Measurements from ENCODE around the gene LANCL2.

The LANCL2 gene

DNA sequence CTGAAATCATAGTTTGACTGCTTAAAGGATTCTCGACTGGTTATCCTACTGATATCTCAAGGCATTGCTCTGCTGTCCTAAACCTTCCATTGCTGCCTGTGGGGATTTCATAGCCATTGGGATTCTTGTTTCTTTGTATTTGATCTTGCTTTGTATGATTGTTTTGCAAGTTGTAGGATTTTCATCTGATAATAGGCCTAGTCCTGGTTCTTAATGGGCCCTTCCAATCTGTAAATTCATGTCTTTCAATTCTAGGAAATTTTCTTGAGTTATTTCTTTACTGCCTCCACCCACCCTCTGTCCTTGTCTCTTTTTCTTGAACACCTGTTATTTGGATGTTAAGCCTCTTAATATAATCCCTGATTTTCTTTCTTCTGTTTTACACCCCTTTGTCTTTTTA lies 72.2 kb downstream of the LANCL2 start:
- H3K27ac Mint-ChIP-seq, result peak overlapping the region; percentile 2
- H3K4me3 Mint-ChIP-seq, result no peak overlapping the region
- no peaks in the 10 kb centered on the region for H3K27me3 Mint-ChIP-seq
- H3K4me1 Mint-ChIP-seq, result peaks cover 58% of the 10 kb centered on the region
- no peaks in the 10 kb centered on the region for H3K36me3 Mint-ChIP-seq
- no peaks in the 10 kb centered on the region for H3K9me3 Mint-ChIP-seq

DNA sequence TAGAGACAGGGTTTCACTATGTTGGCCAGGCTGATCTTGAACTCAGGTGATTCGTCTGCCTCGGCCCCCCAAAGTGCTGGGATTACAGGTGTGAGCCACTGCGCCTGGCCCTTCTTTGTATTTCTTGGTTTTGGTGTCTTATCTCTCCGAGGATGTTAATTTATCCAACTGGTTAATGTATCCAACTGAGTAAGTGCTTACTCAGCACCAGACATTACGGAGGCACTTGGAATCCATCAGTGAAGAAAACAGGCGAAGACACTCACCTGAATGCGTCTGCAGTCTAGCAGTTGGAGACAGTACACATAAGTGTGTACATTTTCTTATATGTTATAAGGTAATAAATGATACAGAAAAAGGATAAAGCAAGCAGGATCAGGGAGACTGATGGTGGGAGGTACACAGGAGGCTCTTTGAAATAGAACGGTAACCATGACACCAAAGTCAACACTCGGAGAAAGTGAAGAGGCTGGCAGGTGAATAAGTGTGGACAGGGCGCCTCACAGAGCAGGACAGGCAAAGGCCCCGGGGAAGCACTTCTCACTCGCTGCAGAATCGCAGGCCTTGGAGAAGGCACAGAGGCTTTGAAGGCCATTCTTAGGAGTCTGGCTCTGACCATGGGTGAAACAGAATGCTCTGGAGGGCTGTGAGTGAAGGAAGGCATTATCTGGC lies 73.1 kb downstream of the LANCL2 start:
- no peaks in the 10 kb centered on the region for H3K36me3 Mint-ChIP-seq
- H3K4me3 Mint-ChIP-seq, result no peak overlapping the region
- no peaks in the 10 kb centered on the region for H3K27me3 Mint-ChIP-seq
- peaks cover 52% of the 10 kb centered on the region for H3K4me1 Mint-ChIP-seq
- H3K27ac Mint-ChIP-seq, result no peak overlapping the region
- H3K9me3 Mint-ChIP-seq, result no peaks in the 10 kb centered on the region

DNA sequence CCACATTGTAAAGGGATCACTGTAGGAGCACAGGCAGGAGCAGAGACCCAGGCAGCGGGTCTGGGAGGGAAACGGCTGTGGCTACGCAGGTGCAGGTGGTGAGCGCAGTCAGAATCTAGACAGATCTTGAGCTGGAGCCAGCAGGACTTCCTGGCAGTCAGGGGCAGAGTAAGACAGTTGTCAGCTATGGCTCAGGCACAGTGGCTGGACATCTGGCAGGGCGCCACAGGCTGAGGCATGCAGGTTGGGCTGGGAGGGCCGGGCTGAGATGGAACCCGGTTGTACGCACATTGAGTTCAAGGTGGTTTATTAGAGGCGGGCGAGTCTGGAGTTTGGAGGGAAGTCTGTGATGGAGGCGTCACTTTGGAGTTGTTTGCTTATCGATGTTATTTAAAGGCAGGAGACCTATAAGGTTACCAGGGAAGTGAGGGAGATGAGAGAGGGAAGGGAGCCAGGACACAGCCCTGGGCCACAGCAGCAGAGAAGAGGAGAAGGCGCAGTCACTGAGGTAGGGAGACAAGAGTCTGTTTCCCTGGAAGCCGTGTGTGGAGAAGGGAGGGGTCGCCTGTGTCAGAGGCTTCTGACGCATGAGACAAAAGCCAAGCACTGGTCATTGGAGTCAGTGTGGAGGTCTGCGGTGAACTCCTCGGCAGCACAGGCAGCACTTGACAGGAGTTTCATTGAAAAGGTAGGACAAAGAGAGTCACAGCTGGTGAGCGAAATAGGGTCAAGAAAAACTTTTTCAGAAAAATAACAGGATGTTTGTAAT lies 73.8 kb downstream of the LANCL2 start:
- peak overlapping the region; percentile 0 for H3K27ac Mint-ChIP-seq
- peaks cover 47% of the 10 kb centered on the region for H3K4me1 Mint-ChIP-seq
- H3K27me3 Mint-ChIP-seq, result no peaks in the 10 kb centered on the region
- no peak overlapping the region for H3K4me3 Mint-ChIP-seq
- H3K36me3 Mint-ChIP-seq, result no peaks in the 10 kb centered on the region
- H3K9me3 Mint-ChIP-seq, result no peaks in the 10 kb centered on the region

DNA sequence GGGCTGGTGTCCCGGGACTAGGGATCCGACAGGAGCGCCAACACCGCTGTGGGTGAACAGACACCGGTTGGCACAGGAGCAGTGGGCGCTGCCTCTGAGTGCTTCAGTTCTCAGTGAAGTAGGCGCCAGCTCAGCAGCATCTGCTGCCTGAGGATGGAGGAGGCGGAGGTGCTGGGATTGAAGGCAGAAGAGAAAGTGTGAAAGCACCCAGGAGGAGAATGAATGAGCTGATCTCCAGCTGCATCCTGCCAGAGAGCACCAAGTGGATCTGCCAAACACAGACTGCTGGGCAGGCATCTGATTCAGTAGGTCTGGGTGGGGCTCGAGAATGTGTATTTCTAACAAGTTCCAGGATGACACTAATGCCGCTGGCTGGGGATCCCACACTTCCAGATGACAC lies 74.5 kb downstream of the LANCL2 start:
- H3K9me3 Mint-ChIP-seq, result no peaks in the 10 kb centered on the region
- H3K27me3 Mint-ChIP-seq, result no peaks in the 10 kb centered on the region
- H3K4me3 Mint-ChIP-seq, result no peak overlapping the region
- peaks cover 48% of the 10 kb centered on the region for H3K4me1 Mint-ChIP-seq
- no peaks in the 10 kb centered on the region for H3K36me3 Mint-ChIP-seq
- no peak overlapping the region for H3K27ac Mint-ChIP-seq

DNA sequence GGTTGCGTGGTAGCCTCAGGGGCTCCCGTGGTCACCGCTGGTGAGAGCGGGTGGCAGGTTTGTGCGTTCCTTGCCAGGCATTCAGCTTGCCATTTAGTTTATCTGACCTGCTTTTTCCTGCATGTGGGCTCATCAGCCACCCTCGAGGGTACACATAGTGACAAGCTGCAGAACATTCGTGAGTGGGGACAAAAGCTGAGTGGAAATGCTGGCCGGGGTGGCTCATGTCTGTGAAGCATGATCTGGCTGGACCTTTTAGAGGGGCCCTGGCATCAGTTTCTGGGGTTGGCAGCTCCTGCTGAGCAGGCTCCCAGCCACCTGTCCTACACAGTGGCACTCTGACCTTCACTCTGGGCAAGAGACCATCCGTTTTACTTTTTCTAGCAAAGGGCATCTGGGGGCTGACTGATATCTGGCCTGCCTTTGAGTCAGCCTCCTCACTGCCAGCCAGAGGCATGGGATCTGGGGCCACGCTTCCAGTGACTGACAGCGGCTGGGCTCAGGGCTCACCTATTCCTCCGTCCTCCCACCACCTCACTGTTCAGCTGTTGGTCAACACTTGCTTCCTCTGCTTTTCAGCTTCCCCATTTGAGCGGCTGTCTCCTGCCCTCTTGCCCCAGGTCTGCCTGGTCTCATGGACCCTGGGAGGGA lies 75.0 kb downstream of the LANCL2 start:
- Mint-ChIP-seq H3K4me1 (peaks cover 50% of the 10 kb centered on the region), H3K36me3 (peaks cover 2% of the 10 kb centered on the region), H3K4me3 (no peak overlapping the region), H3K9me3 (no peaks in the 10 kb centered on the region), H3K27ac (no peak overlapping the region), H3K27me3 (no peaks in the 10 kb centered on the region)

DNA sequence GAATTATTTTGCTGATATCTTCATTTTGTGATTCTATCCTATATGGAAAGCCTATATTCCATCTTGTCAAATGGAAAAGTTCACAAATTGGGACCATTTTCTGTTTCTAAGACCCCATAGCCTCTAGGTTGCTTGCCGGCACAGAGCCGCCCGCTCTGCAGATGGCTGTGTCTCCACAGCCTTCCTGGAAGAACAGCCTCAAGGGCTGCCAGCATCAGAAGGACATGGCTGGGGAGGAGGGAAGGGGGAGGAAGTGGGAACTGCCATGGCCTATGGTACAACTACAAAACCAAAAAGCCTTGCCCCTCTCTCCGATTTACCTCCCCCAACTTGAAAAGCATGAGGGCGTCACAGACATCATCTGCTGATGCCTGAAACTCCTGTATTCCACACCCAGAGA lies 75.9 kb downstream of the LANCL2 start:
- H3K27ac Mint-ChIP-seq, result no peak overlapping the region
- peaks cover 50% of the 10 kb centered on the region for H3K4me1 Mint-ChIP-seq
- no peaks in the 10 kb centered on the region for H3K27me3 Mint-ChIP-seq
- peaks cover 2% of the 10 kb centered on the region for H3K36me3 Mint-ChIP-seq
- no peak overlapping the region for H3K4me3 Mint-ChIP-seq
- no peaks in the 10 kb centered on the region for H3K9me3 Mint-ChIP-seq

DNA sequence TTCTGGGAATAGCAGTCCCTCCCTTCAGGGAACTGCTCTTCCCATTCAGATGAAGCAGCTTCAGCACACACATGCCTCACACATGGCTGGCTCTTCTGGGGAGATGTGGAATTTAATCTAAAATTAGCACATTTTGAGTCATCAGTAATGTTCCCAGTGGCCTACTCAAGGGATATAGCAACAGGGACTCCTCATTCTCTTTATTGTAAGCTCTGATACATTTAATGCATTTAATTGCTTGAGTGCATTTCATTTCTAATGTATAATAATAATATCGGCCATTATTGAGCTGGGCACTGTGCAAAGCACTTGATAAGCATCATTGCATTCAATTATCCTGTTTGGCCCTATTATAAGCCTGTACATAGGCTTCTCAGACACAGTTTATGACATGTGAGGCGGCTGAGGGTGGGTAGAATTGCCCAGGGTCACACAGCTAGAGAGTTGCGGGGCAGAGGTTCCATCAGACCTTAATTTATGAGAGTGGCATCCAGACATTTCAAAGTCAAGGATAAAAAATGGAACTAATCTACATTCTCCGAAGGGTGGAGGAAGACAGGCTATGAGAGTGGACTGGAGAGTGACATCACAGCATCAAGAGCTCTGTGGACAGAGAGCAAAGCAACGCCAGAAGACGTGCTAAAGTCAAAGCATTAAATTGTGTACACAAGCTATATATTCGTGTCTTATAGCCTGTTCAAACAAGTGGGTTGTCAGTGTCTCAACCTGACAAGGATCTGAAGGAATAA lies 76.8 kb downstream of the LANCL2 start:
- Mint-ChIP-seq H3K27me3 (no peaks in the 10 kb centered on the region), H3K36me3 (peaks cover 2% of the 10 kb centered on the region), H3K4me1 (peaks cover 43% of the 10 kb centered on the region), H3K27ac (no peak overlapping the region), H3K9me3 (no peaks in the 10 kb centered on the region), H3K4me3 (no peak overlapping the region)

DNA sequence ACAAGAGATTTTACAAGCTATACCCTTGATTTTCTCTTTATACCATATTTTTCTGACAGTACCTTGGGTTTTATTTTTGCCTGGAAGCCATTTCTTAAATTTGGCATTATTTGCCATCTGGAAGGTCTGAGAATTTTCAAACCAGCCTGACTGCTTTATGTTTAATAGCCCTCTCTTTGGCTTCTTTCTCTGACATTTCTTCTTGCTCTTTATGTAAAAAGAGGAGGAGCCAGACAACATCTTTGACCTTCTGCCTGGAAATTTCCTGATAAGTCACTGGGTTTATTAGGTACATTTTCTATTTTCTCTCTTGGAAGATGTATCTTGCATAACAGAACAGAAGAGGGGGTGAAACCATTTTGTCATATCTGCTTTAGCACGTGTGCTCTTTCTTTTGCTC lies 79.6 kb downstream of the LANCL2 start:
- no peak overlapping the region for H3K27ac Mint-ChIP-seq
- peaks cover 8% of the 10 kb centered on the region for H3K36me3 Mint-ChIP-seq
- H3K27me3 Mint-ChIP-seq, result no peaks in the 10 kb centered on the region
- peaks cover 20% of the 10 kb centered on the region for H3K4me1 Mint-ChIP-seq
- H3K4me3 Mint-ChIP-seq, result no peak overlapping the region
- no peaks in the 10 kb centered on the region for H3K9me3 Mint-ChIP-seq

DNA sequence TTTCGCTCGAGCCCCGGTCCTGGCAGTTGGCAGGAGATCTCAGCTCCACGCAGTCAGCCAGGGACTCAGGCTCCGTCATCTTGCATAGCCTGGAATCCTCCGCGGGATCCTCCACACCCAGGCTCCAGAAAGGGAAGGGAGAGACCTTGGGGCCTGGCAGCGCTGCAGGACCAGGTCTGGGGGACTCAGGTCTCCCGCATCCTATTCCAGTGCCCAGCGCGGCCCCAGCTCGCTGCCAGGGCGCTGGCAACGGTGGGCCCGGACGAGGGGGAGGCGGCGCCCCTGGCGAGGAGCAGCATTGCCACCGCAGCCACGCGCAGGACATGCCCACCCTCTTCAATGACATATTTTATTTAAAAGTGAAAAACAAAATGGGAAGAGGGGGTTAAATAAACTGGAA lies 83.4 kb downstream of the LANCL2 start:
- peaks cover 8% of the 10 kb centered on the region for H3K36me3 Mint-ChIP-seq
- no peaks in the 10 kb centered on the region for H3K27me3 Mint-ChIP-seq
- no peak overlapping the region for H3K27ac Mint-ChIP-seq
- no peaks in the 10 kb centered on the region for H3K9me3 Mint-ChIP-seq
- no peak overlapping the region for H3K4me3 Mint-ChIP-seq
- H3K4me1 Mint-ChIP-seq, result peaks cover 35% of the 10 kb centered on the region

DNA sequence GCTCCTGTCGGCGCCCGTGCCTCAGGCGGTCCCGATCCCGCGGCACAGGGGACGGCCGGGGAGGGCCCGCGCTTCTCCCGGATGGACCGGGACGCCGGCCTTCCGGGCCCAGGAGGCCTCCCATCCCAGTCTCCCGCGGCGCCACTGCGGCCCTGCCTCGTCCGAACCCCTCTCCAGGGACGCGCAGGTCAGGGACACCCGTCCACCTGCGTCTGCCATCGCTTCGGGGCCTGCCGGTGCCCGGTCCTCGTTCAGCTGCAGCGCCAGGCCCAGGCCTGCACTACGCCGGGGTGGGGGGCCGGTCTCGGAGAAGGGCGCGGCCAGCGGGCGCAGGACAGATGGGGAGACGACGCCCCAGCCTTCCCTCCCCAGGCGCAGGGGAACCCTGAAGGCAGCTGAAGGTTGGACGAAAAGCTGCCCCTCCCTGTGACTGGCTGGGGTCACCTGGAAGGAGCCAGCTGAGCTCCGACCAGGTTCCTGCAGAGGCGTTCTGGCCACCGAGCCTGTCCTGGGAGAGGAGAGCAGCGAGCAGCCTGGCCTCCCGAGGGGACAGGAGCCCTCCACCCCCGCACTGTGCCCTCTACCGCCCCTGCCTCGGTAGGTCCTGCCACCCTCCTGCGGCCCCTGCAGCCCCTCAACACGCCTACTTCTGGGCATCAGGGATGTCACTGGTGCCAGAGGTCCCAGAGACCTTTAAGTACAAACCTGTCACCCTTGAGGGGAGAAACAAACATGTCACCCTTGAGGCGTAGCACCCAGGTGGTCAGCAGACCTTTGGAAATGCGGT lies 84.3 kb downstream of the LANCL2 start:
- Mint-ChIP-seq H3K4me3 (no peak overlapping the region), H3K27ac (no peak overlapping the region), H3K36me3 (peaks cover 8% of the 10 kb centered on the region), H3K9me3 (no peaks in the 10 kb centered on the region), H3K4me1 (peaks cover 41% of the 10 kb centered on the region), H3K27me3 (no peaks in the 10 kb centered on the region)

DNA sequence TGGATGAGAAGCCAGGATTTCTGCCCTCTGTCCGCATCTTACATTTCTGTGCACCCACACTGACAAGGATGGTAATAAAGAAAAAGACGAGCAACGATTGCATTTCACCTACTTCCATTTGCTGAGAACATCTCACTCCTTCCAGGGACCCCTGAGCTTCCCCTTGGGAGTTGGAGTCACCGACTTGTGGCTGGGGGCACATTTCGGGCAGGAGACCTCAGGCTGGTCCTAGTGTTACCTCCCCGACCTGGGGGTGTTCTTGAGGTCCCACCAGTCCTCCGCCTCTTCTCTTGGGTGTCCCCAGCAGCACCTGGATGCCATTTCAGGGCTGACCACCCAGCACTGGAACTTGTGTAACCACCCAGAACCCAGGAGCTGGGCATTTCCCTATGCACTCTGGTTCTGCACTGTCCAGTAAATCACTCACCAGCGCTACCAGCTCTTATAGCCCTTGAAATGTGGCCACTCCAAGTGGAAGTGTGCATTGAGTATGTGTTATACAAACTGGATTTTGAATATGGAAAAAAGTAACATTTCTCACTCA lies 84.9 kb downstream of the LANCL2 start:
- Mint-ChIP-seq H3K9me3 (no peaks in the 10 kb centered on the region), H3K36me3 (peaks cover 10% of the 10 kb centered on the region), H3K4me3 (no peak overlapping the region), H3K27ac (no peak overlapping the region), H3K27me3 (no peaks in the 10 kb centered on the region), H3K4me1 (peaks cover 42% of the 10 kb centered on the region)

DNA sequence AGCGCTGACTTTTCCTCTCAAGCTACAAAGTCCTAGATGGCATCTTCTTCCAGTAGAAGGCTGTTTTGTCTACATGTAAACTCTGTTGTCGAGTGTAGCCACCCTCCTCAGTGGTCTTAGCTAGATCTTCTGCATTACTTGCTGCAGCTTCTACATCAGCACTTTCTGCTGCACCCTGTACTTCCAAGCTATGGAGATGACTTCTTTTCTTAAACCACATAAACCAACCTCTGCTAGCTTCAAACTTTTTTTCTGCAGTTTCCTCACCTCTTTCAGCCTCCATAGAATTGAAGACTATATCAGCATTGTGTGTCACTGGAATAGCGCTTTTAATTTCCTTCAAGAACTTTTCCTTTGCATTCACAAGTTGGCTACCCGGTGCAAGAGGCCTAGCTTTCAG lies 87.8 kb downstream of the LANCL2 start:
- H3K9me3 Mint-ChIP-seq, result peaks cover 13% of the 10 kb centered on the region
- peaks cover 41% of the 10 kb centered on the region for H3K4me1 Mint-ChIP-seq
- peaks cover 17% of the 10 kb centered on the region for H3K36me3 Mint-ChIP-seq
- no peak overlapping the region for H3K4me3 Mint-ChIP-seq
- H3K27ac Mint-ChIP-seq, result no peak overlapping the region
- no peaks in the 10 kb centered on the region for H3K27me3 Mint-ChIP-seq

DNA sequence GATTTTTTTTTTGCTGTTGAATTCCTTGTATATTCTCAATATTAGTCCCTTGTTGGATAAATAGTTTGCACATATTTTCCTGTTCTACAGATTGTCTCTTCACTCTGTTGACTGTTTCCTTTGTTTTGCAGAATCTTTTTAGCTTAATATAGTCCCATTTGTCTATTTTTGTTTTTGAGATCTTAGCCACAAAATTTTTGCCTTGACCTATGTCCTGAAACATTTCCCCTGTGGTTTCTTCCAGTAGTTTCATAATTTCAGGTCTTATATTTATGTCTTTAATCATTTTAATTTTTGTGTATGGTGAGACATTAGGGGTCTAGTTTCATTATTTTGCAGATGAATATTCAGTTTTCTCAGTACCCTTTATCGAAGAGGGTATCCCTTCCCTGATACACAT lies 92.7 kb downstream of the LANCL2 start:
- Mint-ChIP-seq H3K4me3 (no peak overlapping the region), H3K27me3 (no peaks in the 10 kb centered on the region), H3K9me3 (peaks cover 38% of the 10 kb centered on the region), H3K4me1 (peaks cover 53% of the 10 kb centered on the region), H3K36me3 (peaks cover 36% of the 10 kb centered on the region), H3K27ac (no peak overlapping the region)

DNA sequence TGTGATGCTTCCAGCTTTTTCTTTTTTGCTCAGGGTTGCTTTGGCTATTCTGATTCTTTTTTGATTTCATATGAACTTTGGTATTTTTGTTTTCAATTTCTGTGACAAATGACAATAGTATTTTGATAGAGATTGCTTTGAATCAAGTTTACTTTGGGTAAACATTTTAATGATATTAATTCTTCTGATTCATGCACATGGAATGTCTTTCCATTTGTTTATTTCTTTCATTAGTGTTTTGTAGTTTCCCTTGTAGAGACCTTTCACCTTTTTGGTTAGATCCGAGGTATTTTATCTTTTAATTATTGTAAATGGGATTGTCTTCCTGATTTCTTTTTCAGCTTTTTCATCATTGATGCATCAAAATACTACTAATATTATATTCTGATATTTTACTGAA lies 93.2 kb downstream of the LANCL2 start:
- Mint-ChIP-seq H3K4me1 (peaks cover 53% of the 10 kb centered on the region), H3K4me3 (no peak overlapping the region), H3K27me3 (no peaks in the 10 kb centered on the region), H3K9me3 (peaks cover 38% of the 10 kb centered on the region), H3K27ac (no peak overlapping the region), H3K36me3 (peaks cover 39% of the 10 kb centered on the region)

Measured in activated naive CD4-positive, alpha-beta T cell treated with anti-CD3 and anti-CD28 coated beads, Interleukin-2, amount 50 U/mL, for 24 hours (primary cell).